ENCODE results near the gene EIF4B.

EIF4B gene

GRCh38 chr12:53067993-53068770 is 61.9 kb downstream of the EIF4B start:
- DNase-seq (ENCODE audit: low read depth in 2 of 3, low spot score in 2 of 3), result no peak

GRCh38 chr12:53068811-53069585 is 62.7 kb downstream of the EIF4B start:
- DNase-seq (ENCODE audit: low read depth in 2 of 3, low spot score in 2 of 3), result no peak

GRCh38 chr12:53069621-53070410 is 63.6 kb downstream of the EIF4B start:
- DNase-seq (ENCODE audit: low read depth in 2 of 3, low spot score in 2 of 3), result no peak

GRCh38 chr12:53070877-53071492 is 64.7 kb downstream of the EIF4B start:
- no peak for DNase-seq (ENCODE audit: low read depth in 2 of 3, low spot score in 2 of 3)

GRCh38 chr12:53071591-53072551 is 65.6 kb downstream of the EIF4B start:
- no peak for DNase-seq (ENCODE audit: low read depth in 2 of 3, low spot score in 2 of 3)

GRCh38 chr12:53073881-53074280 is 67.6 kb downstream of the EIF4B start:
- no peak for DNase-seq (ENCODE audit: low read depth in 2 of 3, low spot score in 2 of 3)

GRCh38 chr12:53074283-53074998 is 68.2 kb downstream of the EIF4B start:
- DNase-seq (ENCODE audit: low read depth in 2 of 3, low spot score in 2 of 3), result no peak

- no peak for DNase-seq (ENCODE audit: low read depth in 2 of 3, low spot score in 2 of 3)
These were observed 68.7 kb downstream of the EIF4B start for GRCh38 chr12:53074999-53075370.

- no peak for DNase-seq (ENCODE audit: low read depth in 2 of 3, low spot score in 2 of 3)
These were observed 70.2 kb downstream of the EIF4B start for GRCh38 chr12:53076461-53076860.

GRCh38 chr12:53077030-53077429 is 70.8 kb downstream of the EIF4B start:
- no peak for DNase-seq (ENCODE audit: low read depth in 2 of 3, low spot score in 2 of 3)

- peak in 1 of 3 experiments; percentile 19 for DNase-seq (ENCODE audit: low read depth in 2 of 3, low spot score in 2 of 3)
These were observed 72.4 kb downstream of the EIF4B start for GRCh38 chr12:53078425-53079225.

GRCh38 chr12:53079226-53080117 is 73.2 kb downstream of the EIF4B start, which contains the start of gene SPRYD3:
TSS of gene SPRYD3 (minus strand) at chr12:53079390. CDS start at chr12:53079333, 57 bp downstream.
- DNase-seq (ENCODE audit: low read depth in 2 of 3, low spot score in 2 of 3), result peak; percentile 94 to 97 (median 94)

GRCh38 chr12:53082637-53083175 is 76.5 kb downstream of the EIF4B start:
- DNase-seq (ENCODE audit: low read depth in 2 of 3, low spot score in 2 of 3), result no peak

- DNase-seq (ENCODE audit: low read depth in 2 of 3, low spot score in 2 of 3), result no peak
These were observed 80.1 kb downstream of the EIF4B start for GRCh38 chr12:53086361-53086760.

- no peak for DNase-seq (ENCODE audit: low read depth in 2 of 3, low spot score in 2 of 3)
These were observed 83.8 kb downstream of the EIF4B start for GRCh38 chr12:53090105-53090504.

- DNase-seq (ENCODE audit: low read depth in 2 of 3, low spot score in 2 of 3), result no peak
These were observed 84.3 kb downstream of the EIF4B start for GRCh38 chr12:53090554-53090953.

GRCh38 chr12:53091756-53092155 is 85.5 kb downstream of the EIF4B start:
- no peak for DNase-seq (ENCODE audit: low read depth in 2 of 3, low spot score in 2 of 3)

Measured in activated CD8-positive, alpha-beta memory T cell treated with anti-CD3 and anti-CD28 coated beads for 48 hours (primary cell).